Peyer's patch (tissue), 4 donors: Measurements from ENCODE around the gene CAB39L.

Experiments
- POLR2A ChIP-seq, 2 donors: fragments of 450-650 bp; IDR thresholded peaks; one replicate each; pipeline ENCODE4 v1.5.1; 2017; ENCODE audit warnings: antibody characterized with exemption in 2 of 2, mild to moderate bottlenecking in 2 of 2, moderate library complexity in 2 of 2
- TF ChIP-seq, protein P1 (sequence below), 6 experiments: fragments of 450-650 bp in 4 of 6; fragments of 200-600 bp in 2 of 6; sonication (generic) in 1 of 6; IDR thresholded peaks; one replicate each; pipeline ENCODE4 v1.5.1; 2017 to 2019; ENCODE audit warnings: antibody characterized with exemption in 6 of 6, mild to moderate bottlenecking in 3 of 6, moderate library complexity in 1 of 6

GRCh38 chr13:49307365-49307764, 136.5 kb downstream of the CAB39L start:
- no peak for TF ChIP-seq POLR2A (IDR thresholded peaks at IDR 0.05)
- TF ChIP-seq, protein P1, sequence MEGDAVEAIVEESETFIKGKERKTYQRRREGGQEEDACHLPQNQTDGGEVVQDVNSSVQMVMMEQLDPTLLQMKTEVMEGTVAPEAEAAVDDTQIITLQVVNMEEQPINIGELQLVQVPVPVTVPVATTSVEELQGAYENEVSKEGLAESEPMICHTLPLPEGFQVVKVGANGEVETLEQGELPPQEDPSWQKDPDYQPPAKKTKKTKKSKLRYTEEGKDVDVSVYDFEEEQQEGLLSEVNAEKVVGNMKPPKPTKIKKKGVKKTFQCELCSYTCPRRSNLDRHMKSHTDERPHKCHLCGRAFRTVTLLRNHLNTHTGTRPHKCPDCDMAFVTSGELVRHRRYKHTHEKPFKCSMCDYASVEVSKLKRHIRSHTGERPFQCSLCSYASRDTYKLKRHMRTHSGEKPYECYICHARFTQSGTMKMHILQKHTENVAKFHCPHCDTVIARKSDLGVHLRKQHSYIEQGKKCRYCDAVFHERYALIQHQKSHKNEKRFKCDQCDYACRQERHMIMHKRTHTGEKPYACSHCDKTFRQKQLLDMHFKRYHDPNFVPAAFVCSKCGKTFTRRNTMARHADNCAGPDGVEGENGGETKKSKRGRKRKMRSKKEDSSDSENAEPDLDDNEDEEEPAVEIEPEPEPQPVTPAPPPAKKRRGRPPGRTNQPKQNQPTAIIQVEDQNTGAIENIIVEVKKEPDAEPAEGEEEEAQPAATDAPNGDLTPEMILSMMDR (IDR thresholded peaks at IDR 0.05): no peak
